HFF-Myc (cell line): ENCODE measurements around the gene OPALIN.

ENCODE experiments used
- DNase-seq: peaks from one replicate; pipeline ENCODE4 v3.0.0-alpha.2; 2011; ENCODE audit warnings: low read depth; ENCODE audit errors: extremely low read depth
- H3K4me3 ChIP-seq: replicated peaks from 2 replicates; pipeline ENCODE4 v1.5.1; 2011; ENCODE audit warnings: low read depth, mild to moderate bottlenecking, control low read depth, low read length
- TF ChIP-seq, protein P1 (sequence below): IDR thresholded peaks from 2 replicates; pipeline ENCODE4 v1.5.1; 2012; ENCODE audit warnings: mild to moderate bottlenecking, low read depth, low read length, control low read depth; ENCODE audit errors: missing control alignments

OPALIN gene

DNA sequence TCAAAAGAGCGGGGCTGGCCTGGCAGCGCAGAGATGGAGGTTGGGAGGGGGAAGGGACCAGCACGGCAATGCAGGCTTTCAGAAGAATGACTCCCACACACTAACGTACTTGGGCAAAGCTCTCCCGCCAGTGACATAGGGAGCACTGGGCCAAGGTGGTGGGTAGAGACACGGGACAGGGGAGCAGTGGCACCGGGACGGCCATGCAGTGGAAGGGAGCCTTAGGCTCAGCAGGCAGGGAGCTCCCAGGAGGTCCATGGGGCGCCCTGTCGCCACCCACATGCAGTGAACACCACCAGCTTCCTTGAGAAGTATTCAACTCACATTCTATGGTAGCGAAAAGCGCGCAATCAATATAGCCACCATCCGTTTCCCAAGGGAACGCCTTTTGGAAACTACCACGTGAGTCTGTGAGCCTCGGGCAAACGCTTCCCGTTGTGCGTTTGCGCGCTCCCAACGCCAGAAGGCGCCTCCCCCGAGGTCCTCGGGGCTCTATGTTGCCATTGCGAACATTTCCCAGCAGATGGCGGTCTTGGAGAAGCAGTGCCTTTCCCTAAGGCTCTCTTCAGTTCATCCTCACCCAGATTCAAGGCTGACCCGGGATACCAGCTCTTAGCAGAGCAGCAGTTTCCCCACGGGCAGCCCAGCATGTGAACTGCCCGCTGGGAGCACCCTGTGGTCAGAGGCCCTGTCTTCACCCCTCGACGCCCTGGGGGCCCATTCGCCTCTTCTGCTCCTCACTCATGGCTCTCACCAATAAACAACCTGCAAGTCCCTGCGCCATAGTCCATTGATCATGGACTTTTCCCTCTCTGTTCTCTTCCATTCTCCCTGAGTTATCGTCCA lies 16.4 kb upstream of the OPALIN start:
- peak overlapping the region; percentile 41 for H3K4me3 ChIP-seq
- peak; percentile 84 for DNase-seq
- TF ChIP-seq, protein P1, sequence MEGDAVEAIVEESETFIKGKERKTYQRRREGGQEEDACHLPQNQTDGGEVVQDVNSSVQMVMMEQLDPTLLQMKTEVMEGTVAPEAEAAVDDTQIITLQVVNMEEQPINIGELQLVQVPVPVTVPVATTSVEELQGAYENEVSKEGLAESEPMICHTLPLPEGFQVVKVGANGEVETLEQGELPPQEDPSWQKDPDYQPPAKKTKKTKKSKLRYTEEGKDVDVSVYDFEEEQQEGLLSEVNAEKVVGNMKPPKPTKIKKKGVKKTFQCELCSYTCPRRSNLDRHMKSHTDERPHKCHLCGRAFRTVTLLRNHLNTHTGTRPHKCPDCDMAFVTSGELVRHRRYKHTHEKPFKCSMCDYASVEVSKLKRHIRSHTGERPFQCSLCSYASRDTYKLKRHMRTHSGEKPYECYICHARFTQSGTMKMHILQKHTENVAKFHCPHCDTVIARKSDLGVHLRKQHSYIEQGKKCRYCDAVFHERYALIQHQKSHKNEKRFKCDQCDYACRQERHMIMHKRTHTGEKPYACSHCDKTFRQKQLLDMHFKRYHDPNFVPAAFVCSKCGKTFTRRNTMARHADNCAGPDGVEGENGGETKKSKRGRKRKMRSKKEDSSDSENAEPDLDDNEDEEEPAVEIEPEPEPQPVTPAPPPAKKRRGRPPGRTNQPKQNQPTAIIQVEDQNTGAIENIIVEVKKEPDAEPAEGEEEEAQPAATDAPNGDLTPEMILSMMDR = peak; percentile 96

DNA sequence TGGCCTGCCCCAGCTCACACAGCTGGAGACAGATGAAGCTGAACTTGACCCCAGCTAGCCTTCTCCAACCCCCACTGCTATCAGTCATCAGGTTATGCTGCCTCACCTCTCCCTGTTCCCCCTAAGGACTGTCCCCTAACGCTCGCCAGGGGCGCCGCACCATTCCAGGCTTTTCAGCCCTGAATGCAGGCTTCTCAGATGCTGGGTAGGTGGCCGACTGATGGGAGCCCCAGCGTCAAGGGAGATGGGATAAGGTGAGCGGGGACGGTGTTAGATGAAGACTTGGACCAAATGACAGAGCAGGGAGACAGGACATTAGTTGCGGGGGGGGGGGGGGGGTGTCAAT lies 15.8 kb upstream of the OPALIN start:
- TF ChIP-seq, protein P1 = no peak
- DNase-seq = no peak
- peak overlapping the region; percentile 41 for H3K4me3 ChIP-seq

DNA sequence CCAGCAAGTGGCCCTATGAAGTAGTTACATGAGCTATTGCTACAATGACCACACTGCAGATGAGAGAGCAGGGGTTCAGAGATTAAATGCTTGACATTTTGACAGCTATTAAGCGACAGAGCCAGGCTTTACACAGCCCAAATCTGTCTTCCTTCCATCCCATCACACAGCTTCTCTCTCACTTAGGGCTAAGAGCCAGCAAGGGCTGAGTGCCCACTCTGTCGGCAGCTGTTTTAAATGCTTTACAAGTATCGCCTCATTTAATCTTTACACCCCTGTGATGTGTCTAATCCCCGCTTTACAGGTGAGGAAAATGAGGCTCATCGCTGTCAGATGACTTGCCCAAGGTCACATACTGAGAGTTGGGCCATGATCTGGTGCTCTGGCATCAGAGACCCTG lies 15.2 kb upstream of the OPALIN start:
- no peak overlapping the region for H3K4me3 ChIP-seq
- TF ChIP-seq, protein P1 = no peak
- DNase-seq = no peak

DNA sequence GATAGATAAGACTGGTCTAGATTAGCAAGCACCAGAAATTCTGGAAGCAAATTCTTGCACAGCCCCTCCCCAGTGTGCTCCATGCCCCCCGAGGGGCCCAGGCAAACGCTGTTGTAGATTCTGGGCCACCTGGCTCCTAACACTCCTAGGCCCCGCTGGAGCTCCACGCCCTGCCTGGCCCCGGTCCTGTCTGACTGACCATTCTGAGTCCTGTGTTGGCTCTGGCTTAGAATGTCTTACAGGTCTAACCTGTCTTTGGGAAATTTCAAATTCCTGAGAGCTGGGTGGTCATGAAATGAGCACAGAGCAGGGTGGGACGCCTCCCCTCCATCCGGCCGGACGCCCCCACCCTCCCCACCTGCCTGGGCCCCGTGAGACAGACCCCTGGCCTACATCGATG lies 12.6 kb upstream of the OPALIN start:
- no peak for DNase-seq
- H3K4me3 ChIP-seq = no peak overlapping the region
- TF ChIP-seq, protein P1 = no peak

DNA sequence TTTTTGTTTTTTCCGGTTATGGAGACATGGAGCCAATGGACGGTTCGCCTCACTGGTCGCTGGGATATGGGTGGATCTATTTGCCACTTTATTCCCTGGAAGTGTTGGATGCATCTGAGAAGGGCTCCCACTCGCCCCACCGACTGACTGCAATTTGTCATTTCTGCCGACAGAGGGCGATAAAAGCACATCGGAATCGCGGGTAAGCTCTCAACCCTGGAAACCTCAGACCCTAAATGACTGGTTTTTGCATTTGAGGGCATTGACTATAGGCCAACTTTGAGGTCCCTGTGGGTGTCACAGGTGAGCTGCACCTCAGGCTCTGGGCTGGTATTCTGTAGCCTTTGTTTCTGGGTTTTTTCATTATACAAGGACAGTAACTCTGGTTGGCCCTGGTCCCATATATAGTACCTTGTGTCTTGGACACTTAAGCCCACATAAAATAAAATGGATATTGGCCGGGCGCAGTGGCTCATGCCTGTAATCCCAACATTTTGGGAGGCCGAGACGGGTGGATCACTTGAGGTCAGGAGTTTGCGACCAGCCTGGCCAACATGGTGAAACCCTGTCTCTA lies 11.9 kb upstream of the OPALIN start:
- TF ChIP-seq, protein P1 = peak; percentile 87
- DNase-seq = no peak
- no peak overlapping the region for H3K4me3 ChIP-seq

DNA sequence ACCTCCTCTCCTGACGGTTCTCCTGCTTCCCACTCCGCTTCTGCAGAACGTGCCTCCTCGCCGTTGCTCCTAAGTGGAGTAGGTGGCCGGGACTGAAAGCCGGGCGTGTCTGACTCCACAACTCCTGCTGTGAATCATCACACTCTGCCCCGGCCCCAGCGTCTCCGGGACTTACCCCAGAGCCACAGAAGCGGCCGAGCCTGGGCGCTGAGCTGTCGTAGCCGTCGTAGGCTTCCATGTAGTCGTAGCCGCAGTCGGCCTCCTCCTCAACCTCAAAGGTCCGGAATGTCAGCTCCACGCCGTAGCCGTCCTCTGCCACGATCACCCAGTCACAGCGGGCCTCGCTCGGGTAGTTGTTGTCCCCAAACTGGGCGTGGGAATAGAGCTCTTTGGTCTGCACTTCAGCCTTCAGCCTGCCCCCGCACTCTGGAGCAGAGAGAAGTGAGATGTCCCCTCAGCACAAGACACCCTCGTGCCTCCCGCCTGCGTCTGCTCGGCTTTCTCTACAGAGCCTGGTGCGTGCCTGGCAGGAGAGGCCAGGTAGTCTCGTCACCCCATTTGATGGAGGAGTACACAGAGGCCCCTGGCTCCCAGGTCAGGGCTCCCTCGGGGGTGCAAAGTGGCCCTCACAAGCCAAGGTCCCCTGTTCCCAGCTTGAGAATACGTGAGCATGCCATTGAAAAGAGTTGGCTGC lies 11.2 kb upstream of the OPALIN start:
- DNase-seq = no peak
- no peak overlapping the region for H3K4me3 ChIP-seq
- TF ChIP-seq, protein P1 = no peak
